ENCODE results near the gene CDK5. TPM values are rescaled to one million over a fixed set of nuclear protein-coding genes. Genes with fewer than 3 reads are reported as not detected.

CDK5 gene
- polyA plus RNA-seq, 1 donor (not counting 4 experiments of a cell fraction or from before 2014, with no cell fraction given) = 19.3 TPM

GRCh38 chr7:151035026-151035717 lies 22.5 kb downstream of the CDK5 start:
- H3K4me1 ChIP-seq (ENCODE audit: control insufficient read depth, extremely low read depth, insufficient read depth, low read length) = peaks cover 8% of the 10 kb centered on the region
- no peak for FAIRE-seq
- H3K9ac ChIP-seq (ENCODE audit: control insufficient read depth, extremely low read depth, insufficient read depth, low read length) = no peak overlapping the region
- H3K9me3 ChIP-seq (ENCODE audit: control insufficient read depth, low read depth, low read length) = no peaks in the 10 kb centered on the region
- peaks cover 2% of the 10 kb centered on the region for H3K9me1 ChIP-seq (ENCODE audit: control insufficient read depth, extremely low read depth, insufficient read depth, low read length)
- no peak for DNase-seq (ENCODE audit: low read depth, low spot score)
- dilution Hi-C loops (cut with MboI; ENCODE audit: extremely low pct_ligation_motif_present, low sequenced_read_pairs) = no loop called here
- TF ChIP-seq CTCF (optimal IDR thresholded peaks at IDR 0.05 in 1 of 3, IDR thresholded peaks at IDR 0.05 in 1 of 3, conservative IDR thresholded peaks at IDR 0.05 in 1 of 3; ENCODE audit: extremely low read depth in 1 of 3, insufficient read depth in 2 of 3, low read length in 3 of 3) = no peak
- TF ChIP-seq EZH2 (IDR thresholded peaks at IDR 0.05; ENCODE audit: low read length) = no peak
- H3K36me3 ChIP-seq (ENCODE audit: control insufficient read depth in 2 of 2, extremely low read depth in 1 of 2, insufficient read depth in 2 of 2, low read length in 2 of 2) = peaks cover 26 to 37% of the 10 kb centered on the region in 2 experiments
- no peaks in the 10 kb centered on the region for H4K20me1 ChIP-seq (ENCODE audit: control insufficient read depth, extremely low read depth, insufficient read depth, low read length)
- H2AFZ ChIP-seq (ENCODE audit: control insufficient read depth, low read length) = no peak overlapping the region
- H3K4me3 ChIP-seq (ENCODE audit: control insufficient read depth in 2 of 3, extremely low read depth in 1 of 3, insufficient read depth in 2 of 3, low read depth in 1 of 3, low read length in 3 of 3) = no peak overlapping the region
- no peak overlapping the region for H3K4me2 ChIP-seq (ENCODE audit: control insufficient read depth, extremely low read depth, insufficient read depth, low read depth, low read length)
- H3K79me2 ChIP-seq (ENCODE audit: control insufficient read depth, insufficient read depth, low read length) = peaks cover 3% of the 10 kb centered on the region
- no peak overlapping the region for H3K27ac ChIP-seq (ENCODE audit: control insufficient read depth, insufficient read depth, low read length)
- no peaks in the 10 kb centered on the region for H3K27me3 ChIP-seq (ENCODE audit: control insufficient read depth, extremely low read depth, insufficient read depth, low read length)

- H4K20me1 ChIP-seq (ENCODE audit: control insufficient read depth, extremely low read depth, insufficient read depth, low read length) = no peaks in the 10 kb centered on the region
- H3K79me2 ChIP-seq (ENCODE audit: control insufficient read depth, insufficient read depth, low read length) = peaks cover 6% of the 10 kb centered on the region
- H3K27me3 ChIP-seq (ENCODE audit: control insufficient read depth, extremely low read depth, insufficient read depth, low read length) = no peaks in the 10 kb centered on the region
- no peak overlapping the region for H3K9ac ChIP-seq (ENCODE audit: control insufficient read depth, extremely low read depth, insufficient read depth, low read length)
- H3K36me3 ChIP-seq (ENCODE audit: control insufficient read depth in 2 of 2, extremely low read depth in 1 of 2, insufficient read depth in 2 of 2, low read length in 2 of 2) = peaks cover 26 to 34% of the 10 kb centered on the region in 2 experiments
- dilution Hi-C loops (cut with MboI; ENCODE audit: extremely low pct_ligation_motif_present, low sequenced_read_pairs) = no loop called here
- H2AFZ ChIP-seq (ENCODE audit: control insufficient read depth, low read length) = no peak overlapping the region
- no peak overlapping the region for H3K4me3 ChIP-seq (ENCODE audit: control insufficient read depth in 2 of 3, extremely low read depth in 1 of 3, insufficient read depth in 2 of 3, low read depth in 1 of 3, low read length in 3 of 3)
- no peaks in the 10 kb centered on the region for H3K9me3 ChIP-seq (ENCODE audit: control insufficient read depth, low read depth, low read length)
- H3K4me2 ChIP-seq (ENCODE audit: control insufficient read depth, extremely low read depth, insufficient read depth, low read depth, low read length) = no peak overlapping the region
- H3K9me1 ChIP-seq (ENCODE audit: control insufficient read depth, extremely low read depth, insufficient read depth, low read length) = peaks cover 2% of the 10 kb centered on the region
- H3K27ac ChIP-seq (ENCODE audit: control insufficient read depth, insufficient read depth, low read length) = no peak overlapping the region
- no peak for DNase-seq (ENCODE audit: low read depth, low spot score)
- H3K4me1 ChIP-seq (ENCODE audit: control insufficient read depth, extremely low read depth, insufficient read depth, low read length) = peaks cover 8% of the 10 kb centered on the region
- no peak for FAIRE-seq
- TF ChIP-seq CTCF (optimal IDR thresholded peaks at IDR 0.05 in 1 of 3, IDR thresholded peaks at IDR 0.05 in 1 of 3, conservative IDR thresholded peaks at IDR 0.05 in 1 of 3; ENCODE audit: extremely low read depth in 1 of 3, insufficient read depth in 2 of 3, low read length in 3 of 3) = no peak
- no peak for TF ChIP-seq EZH2 (IDR thresholded peaks at IDR 0.05; ENCODE audit: low read length)
Measured at GRCh38 chr7:151034312-151035025, 23.2 kb downstream of the CDK5 start.

Measured in keratinocyte (primary cell).